OCI-LY1 (cell line): Measurements from ENCODE around the gene SLC2A5.
A peak's percentile ranks its signal among the peaks of the same experiment; 100 is the strongest.

Source experiments
- H2AFZ ChIP-seq: fragments of 200-600 bp; sonication (generic), shearing (Covaris generic); 2 replicates; pipeline ENCODE4 v1.6.0; 2014; ENCODE audit warnings: antibody characterized with exemption, mild to moderate bottlenecking, low read length
- H3F3A ChIP-seq: fragments of 200-600 bp; sonication (generic), shearing (Covaris generic); 2 replicates; pipeline ENCODE4 v1.6.0; 2014; ENCODE audit warnings: mild to moderate bottlenecking, antibody characterized with exemption, low read length, moderate library complexity; ENCODE audit not compliant: insufficient read depth
- H3K27ac ChIP-seq: fragments of 200-600 bp; sonication (generic); 2 replicates; pipeline ENCODE4 v1.5.1; 2014; ENCODE audit warnings: low read length, mixed run types, mild to moderate bottlenecking, low read depth; ENCODE audit not compliant: poor library complexity, severe bottlenecking
- H3K27me3 ChIP-seq: fragments of 200-600 bp; sonication (generic); 2 replicates; pipeline ENCODE4 v1.6.0; 2014; ENCODE audit warnings: antibody characterized with exemption, mild to moderate bottlenecking, low read length, moderate library complexity; ENCODE audit not compliant: insufficient read depth
- H3K36me3 ChIP-seq: fragments of 200-600 bp; sonication (generic); 2 replicates; pipeline ENCODE4 v1.6.1; 2014; ENCODE audit warnings: mild to moderate bottlenecking, antibody characterized with exemption, low read length, moderate library complexity, mixed read lengths; ENCODE audit not compliant: insufficient read depth
- H3K4me1 ChIP-seq: fragments of 200-600 bp; sonication (generic); 2 replicates; pipeline ENCODE4 v1.5.1; 2014; ENCODE audit warnings: mild to moderate bottlenecking, low read length, moderate library complexity; ENCODE audit not compliant: insufficient read depth, severe bottlenecking
- H3K4me2 ChIP-seq: fragments of 200-600 bp; sonication (generic), shearing (Covaris generic); 2 replicates; pipeline ENCODE4 v1.6.1; 2014; ENCODE audit warnings: low read length
- H3K4me3 ChIP-seq: fragments of 200-600 bp; sonication (generic); 2 replicates; pipeline ENCODE4 v1.5.1; 2014; ENCODE audit warnings: low read length, low read depth, mild to moderate bottlenecking, mixed read lengths; ENCODE audit not compliant: poor library complexity, severe bottlenecking
- H3K79me2 ChIP-seq: fragments of 200-600 bp; shearing (Covaris generic); 2 replicates; pipeline ENCODE4 v1.6.1; 2016; ENCODE audit warnings: mixed run types, low read length, mixed read lengths; ENCODE audit not compliant: insufficient read depth
- H3K9ac ChIP-seq: fragments of 200-600 bp; sonication (generic), shearing (Covaris generic); 2 replicates; pipeline ENCODE4 v1.6.1; 2014; ENCODE audit warnings: mild to moderate bottlenecking, low read length, mixed read lengths
- H3K9me2 ChIP-seq: fragments of 200-600 bp; sonication (generic), shearing (Covaris generic); 2 replicates; pipeline ENCODE4 v1.6.1; 2014; ENCODE audit warnings: low read depth, mild to moderate bottlenecking, low read length, mixed read lengths
- H3K9me3 ChIP-seq: fragments of 200-600 bp; shearing (Covaris generic); 2 replicates; pipeline ENCODE4 v1.6.1; 2014; ENCODE audit warnings: low read length, mixed read lengths
- H4K20me1 ChIP-seq: fragments of 200-600 bp; sonication (generic), shearing (Covaris generic); 2 replicates; pipeline ENCODE4 v1.6.0; 2016; ENCODE audit warnings: mild to moderate bottlenecking, low read length; ENCODE audit not compliant: insufficient read depth
- CTCF ChIP-seq: fragments of 200-600 bp; sonication (generic), shearing (Covaris generic); IDR thresholded peaks from 2 replicates; pipeline ENCODE4 v1.5.1; 2017; ENCODE audit warnings: mild to moderate bottlenecking, antibody characterized with exemption, low read length, moderate library complexity, mixed read lengths
- EZH2 ChIP-seq: fragments of 200-600 bp; sonication (generic), shearing (Covaris generic); IDR thresholded peaks from 2 replicates; pipeline ENCODE4 v1.8.0; 2017; ENCODE audit warnings: borderline replicate concordance, mixed run types, mild to moderate bottlenecking, antibody characterized with exemption, low read length, moderate library complexity, mixed read lengths

Gene SLC2A5

DNA sequence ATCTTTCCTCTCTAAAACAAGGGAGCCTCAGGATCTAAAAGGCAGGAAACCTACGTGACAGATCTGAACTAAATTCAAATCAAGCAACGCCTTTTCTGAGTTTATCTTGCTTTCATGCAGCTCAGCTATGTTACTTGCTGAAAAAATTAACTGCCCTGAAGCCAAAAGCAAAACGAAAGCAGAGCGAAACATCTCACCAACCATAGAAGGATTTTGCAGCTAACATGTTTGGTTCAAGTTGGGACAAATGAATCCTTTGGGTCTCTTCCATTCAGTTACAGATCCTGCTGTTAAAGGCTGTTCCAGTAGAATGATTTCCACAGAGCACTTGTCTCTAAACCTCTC, 482 bp downstream of the SLC2A5 start:
- no peaks in the 10 kb centered on the region for H3K9me2 ChIP-seq
- H4K20me1 ChIP-seq: no peaks in the 10 kb centered on the region
- no peaks in the 10 kb centered on the region for H3K9me3 ChIP-seq
- H3K79me2 ChIP-seq: peaks cover 60% of the 10 kb centered on the region
- peak overlapping the region; percentile 98 for H3K9ac ChIP-seq
- peak overlapping the region; percentile 74 for H3K4me2 ChIP-seq
- no peaks in the 10 kb centered on the region for H3K27me3 ChIP-seq
- H3K36me3 ChIP-seq: peaks cover 52% of the 10 kb centered on the region
- peak overlapping the region; percentile 93 for H3K4me3 ChIP-seq
- H3K27ac ChIP-seq: peak overlapping the region; percentile 98
- H2AFZ ChIP-seq: no peak overlapping the region
- peaks cover 71% of the 10 kb centered on the region for H3K4me1 ChIP-seq
- TF ChIP-seq CTCF (no peak), EZH2 (no peak)
- no peaks in the 10 kb centered on the region for H3F3A ChIP-seq

DNA sequence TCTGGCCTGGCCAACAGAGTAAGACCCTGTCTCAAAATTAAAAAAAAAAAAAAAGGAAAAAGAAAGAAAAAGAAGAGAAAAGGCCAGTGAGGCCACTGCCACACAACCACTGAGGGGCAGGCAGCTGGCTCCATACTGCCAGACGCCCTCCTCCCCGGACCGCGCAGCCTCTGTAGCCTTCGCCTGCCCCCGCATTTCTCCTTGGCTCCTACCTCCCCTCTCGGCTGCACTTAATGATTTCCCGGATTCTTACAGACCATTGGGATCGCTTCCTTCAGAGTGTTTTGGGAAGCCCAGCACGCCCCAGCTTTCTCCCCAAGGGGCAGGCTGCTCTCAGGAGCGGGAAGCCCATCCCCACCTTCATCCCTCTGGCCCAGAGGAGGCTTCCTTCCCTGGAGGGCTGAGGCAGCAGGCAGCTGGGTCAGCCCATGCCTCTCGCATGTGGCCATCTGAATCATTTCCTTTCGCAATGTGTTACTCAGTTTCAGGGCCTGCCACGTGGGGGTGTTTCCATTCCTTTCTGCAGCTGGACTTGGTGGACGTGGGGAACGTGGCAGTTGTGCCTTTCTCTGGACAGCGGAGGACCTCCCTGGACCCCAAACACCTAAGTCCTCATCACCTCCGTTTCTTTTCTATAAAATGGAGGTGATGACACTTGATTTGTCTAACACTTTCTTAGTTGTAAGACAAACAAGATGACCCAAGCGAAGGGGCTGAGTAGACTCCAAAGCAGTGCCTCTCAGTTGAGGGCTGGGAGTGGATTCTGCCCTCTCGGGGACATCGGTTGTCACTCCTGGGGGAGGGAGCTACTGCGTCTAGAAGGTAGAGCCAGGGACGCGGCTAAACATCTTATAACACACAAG, 2.3 kb downstream of the SLC2A5 start:
- peak overlapping the region; percentile 74 for H3K4me2 ChIP-seq
- no peak overlapping the region for H2AFZ ChIP-seq
- no peaks in the 10 kb centered on the region for H3K9me2 ChIP-seq
- H3K9ac ChIP-seq: peak overlapping the region; percentile 98
- H3K4me1 ChIP-seq: peaks cover 73% of the 10 kb centered on the region
- TF ChIP-seq CTCF (peak; percentile 21; the same call in 1 of the 2 replicates), EZH2 (no peak)
- H3K27me3 ChIP-seq: no peaks in the 10 kb centered on the region
- H3F3A ChIP-seq: no peaks in the 10 kb centered on the region
- peak overlapping the region; percentile 98 for H3K27ac ChIP-seq
- no peaks in the 10 kb centered on the region for H4K20me1 ChIP-seq
- peaks cover 56% of the 10 kb centered on the region for H3K36me3 ChIP-seq
- peak overlapping the region; percentile 93 for H3K4me3 ChIP-seq
- H3K79me2 ChIP-seq: peaks cover 73% of the 10 kb centered on the region
- no peaks in the 10 kb centered on the region for H3K9me3 ChIP-seq

DNA sequence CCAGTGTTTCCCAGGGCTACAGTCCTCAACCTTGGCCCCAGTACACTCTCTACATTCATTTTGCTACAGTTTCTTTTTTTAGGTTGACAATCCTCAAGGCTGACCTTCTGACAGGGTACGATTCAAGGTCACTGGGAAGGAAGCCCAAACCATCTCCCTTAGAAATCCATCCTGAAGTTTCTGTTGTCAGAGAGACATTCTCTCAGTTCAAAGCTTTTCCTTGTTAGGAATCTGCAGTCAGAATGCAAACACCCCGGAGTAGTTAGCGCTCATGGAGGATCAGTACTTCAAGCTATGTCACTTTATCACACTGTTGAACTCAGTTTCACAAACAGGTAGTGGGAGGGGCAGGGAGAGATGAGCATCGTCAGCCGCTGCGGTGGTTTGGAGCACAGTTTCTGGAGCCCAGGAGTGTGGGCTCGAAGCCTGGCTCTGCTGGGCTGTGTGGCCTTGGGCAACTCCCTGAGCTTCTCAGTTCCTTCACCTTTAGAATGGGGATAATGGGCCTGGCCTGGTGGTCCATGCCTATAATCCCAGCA, 4.2 kb downstream of the SLC2A5 start:
- H3K4me3 ChIP-seq: peak overlapping the region; percentile 93
- no peak overlapping the region for H2AFZ ChIP-seq
- H3K9me2 ChIP-seq: no peaks in the 10 kb centered on the region
- no peaks in the 10 kb centered on the region for H3K9me3 ChIP-seq
- H3K4me2 ChIP-seq: peak overlapping the region; percentile 74
- H3F3A ChIP-seq: no peaks in the 10 kb centered on the region
- peaks cover 72% of the 10 kb centered on the region for H3K36me3 ChIP-seq
- peaks cover 80% of the 10 kb centered on the region for H3K4me1 ChIP-seq
- no peaks in the 10 kb centered on the region for H3K27me3 ChIP-seq
- H3K9ac ChIP-seq: peak overlapping the region; percentile 98
- H4K20me1 ChIP-seq: no peaks in the 10 kb centered on the region
- H3K79me2 ChIP-seq: peaks cover 87% of the 10 kb centered on the region
- TF ChIP-seq EZH2 (no peak), CTCF (no peak)
- H3K27ac ChIP-seq: peak overlapping the region; percentile 98
